ENCODE measurements around the gene SLC27A4. TPM values are rescaled to one million over a fixed set of nuclear protein-coding genes. Genes with fewer than 3 reads are reported as not detected.
A peak's percentile ranks its signal among the peaks of the same experiment; 100 is the strongest.

The SLC27A4 gene
- 13.6 and 14.4 TPM in 2 replicates for total RNA-seq

- Mint-ChIP-seq H3K36me3 (ENCODE audit: low read depth) (peaks cover 9% of the 10 kb centered on the region), H3K4me1 (peaks cover 10% of the 10 kb centered on the region), H3K9me3 (no peaks in the 10 kb centered on the region), H3K27ac (peak within 1 kb of the TSS; percentile 80), H3K4me3 (peak within 1 kb of the TSS; percentile 86), H3K27me3 (no peaks in the 10 kb centered on the region)
- ATAC-seq (ENCODE audit: low read depth) (peak; percentile 91), DNase-seq (peak; percentile 81)
- intact Hi-C loops (cut with micrococcal nuclease), result loop anchor here (1.0 to 2.0 kb wide), 6 partner anchors 18 to 147 kb away; partner anchors contain the start of genes COQ4, DNM1, GOLGA2 and SWI5
- no peak for TF ChIP-seq CTCF (IDR thresholded peaks at IDR 0.05)
- ChIA-PET POLR2A (interaction anchor here (0.5 to 1.8 kb wide), 4 partner anchors 12 to 64 kb away, joined by 3 to 6 read pairs (median 4); partner anchors contain the start of genes GOLGA2 and SWI5), CTCF (no interaction called here)
Observed at GRCh38 chr9:128339761-128340690, at the start of gene SLC27A4. SLC27A4 (plus strand) TSS chr9:128340527; CDS start chr9:128343133, 2,606 bp downstream.

- TF ChIP-seq CTCF (IDR thresholded peaks at IDR 0.05), result no peak
- DNase-seq, result no peak
- ChIA-PET POLR2A (no interaction called here), CTCF (no interaction called here)
- Mint-ChIP-seq H3K9me3 (no peaks in the 10 kb centered on the region), H3K4me1 (no peaks in the 10 kb centered on the region), H3K27me3 (no peaks in the 10 kb centered on the region), H3K27ac (no peak overlapping the region), H3K36me3 (ENCODE audit: low read depth) (peaks cover 13% of the 10 kb centered on the region), H3K4me3 (no peak overlapping the region)
- intact Hi-C loops (cut with micrococcal nuclease), result no loop called here
- no peak for ATAC-seq (ENCODE audit: low read depth)
Observed at GRCh38 chr9:128292009-128292408, 48.3 kb upstream of the SLC27A4 start.

- H3K9me3 Mint-ChIP-seq, result no peaks in the 10 kb centered on the region
- H3K27me3 Mint-ChIP-seq, result no peaks in the 10 kb centered on the region
- ATAC-seq (ENCODE audit: low read depth) (no peak), DNase-seq (no peak)
- CTCF ChIA-PET, result interaction anchor here (1.5 kb wide), 1 partner anchor 69 kb away, joined by 4 read pairs; no protein-coding TSS in a partner anchor
- POLR2A ChIA-PET, result interaction anchor here (0.6 to 0.7 kb wide), 2 partner anchors 16 to 792 kb away, joined by 3 read pairs; no protein-coding TSS in a partner anchor
- no peak overlapping the region for H3K27ac Mint-ChIP-seq
- peaks cover 8% of the 10 kb centered on the region for H3K36me3 Mint-ChIP-seq (ENCODE audit: low read depth)
- no peaks in the 10 kb centered on the region for H3K4me1 Mint-ChIP-seq
- intact Hi-C loops (cut with micrococcal nuclease), result no loop called here
- no peak overlapping the region for H3K4me3 Mint-ChIP-seq
- no peak for TF ChIP-seq CTCF (IDR thresholded peaks at IDR 0.05)
Observed at GRCh38 chr9:128293091-128293490, 47.2 kb upstream of the SLC27A4 start.

GRCh38 chr9:128294142-128294541, 46.2 kb upstream of the SLC27A4 start:
- POLR2A ChIA-PET, result no interaction called here
- CTCF ChIA-PET, result interaction anchor here (1.5 to 1.9 kb wide), 2 partner anchors 47 to 126 kb away, joined by 4 to 9 read pairs; partner anchors contain the start of gene CERCAM
- H3K27me3 Mint-ChIP-seq, result no peaks in the 10 kb centered on the region
- H3K4me1 Mint-ChIP-seq, result no peaks in the 10 kb centered on the region
- no peak for TF ChIP-seq CTCF (IDR thresholded peaks at IDR 0.05)
- DNase-seq (no peak), ATAC-seq (ENCODE audit: low read depth) (no peak)
- no peaks in the 10 kb centered on the region for H3K36me3 Mint-ChIP-seq (ENCODE audit: low read depth)
- no peak overlapping the region for H3K4me3 Mint-ChIP-seq
- intact Hi-C loops (cut with micrococcal nuclease), result no loop called here
- no peaks in the 10 kb centered on the region for H3K9me3 Mint-ChIP-seq
- no peak overlapping the region for H3K27ac Mint-ChIP-seq
